ENCODE measurements around the gene SLC39A11.

Gene SLC39A11

GRCh38 chr17:72882426-72882825, 210.1 kb downstream of the SLC39A11 start:
- DNase-seq (ENCODE audit: low spot score), result no peak
- Histone ChIP-seq H3K27ac (no peak overlapping the region), H3K4me3 (no peak overlapping the region)
- TF ChIP-seq CTCF (IDR thresholded peaks at IDR 0.05), result no peak

- TF ChIP-seq CTCF (IDR thresholded peaks at IDR 0.05), result no peak
- Histone ChIP-seq H3K4me3 (no peak overlapping the region), H3K27ac (no peak overlapping the region)
- DNase-seq (ENCODE audit: low spot score), result no peak
Observed at GRCh38 chr17:72879877-72880276, 212.6 kb downstream of the SLC39A11 start.

- no peak overlapping the region for H3K27ac ChIP-seq
- no peak for DNase-seq (ENCODE audit: low spot score)
- TF ChIP-seq CTCF (IDR thresholded peaks at IDR 0.05), result no peak
- no peak overlapping the region for H3K4me3 ChIP-seq
Observed at GRCh38 chr17:72878975-72879660, 213.4 kb downstream of the SLC39A11 start.

- no peak for DNase-seq (ENCODE audit: low spot score)
- no peak overlapping the region for H3K4me3 ChIP-seq
- no peak for TF ChIP-seq CTCF (IDR thresholded peaks at IDR 0.05)
- no peak overlapping the region for H3K27ac ChIP-seq
Observed at GRCh38 chr17:72877348-72877747, 215.1 kb downstream of the SLC39A11 start.

- no peak for DNase-seq (ENCODE audit: low spot score)
- H3K4me3 ChIP-seq, result no peak overlapping the region
- no peak overlapping the region for H3K27ac ChIP-seq
- no peak for TF ChIP-seq CTCF (IDR thresholded peaks at IDR 0.05)
Observed at GRCh38 chr17:72876413-72876812, 216.1 kb downstream of the SLC39A11 start.

GRCh38 chr17:72875361-72875760, 217.1 kb downstream of the SLC39A11 start:
- Histone ChIP-seq H3K27ac (no peak overlapping the region), H3K4me3 (no peak overlapping the region)
- no peak for DNase-seq (ENCODE audit: low spot score)
- no peak for TF ChIP-seq CTCF (IDR thresholded peaks at IDR 0.05)

- TF ChIP-seq CTCF (IDR thresholded peaks at IDR 0.05), result no peak
- no peak overlapping the region for H3K4me3 ChIP-seq
- DNase-seq (ENCODE audit: low spot score), result no peak
- no peak overlapping the region for H3K27ac ChIP-seq
Observed at GRCh38 chr17:72872396-72872795, 220.1 kb downstream of the SLC39A11 start.

Measured in coronary artery (tissue), 2 donors.